K562 (cell line): Measurements from ENCODE around the gene CSDE1. TPM values are rescaled to one million over a fixed set of nuclear protein-coding genes. Genes with fewer than 3 reads are reported as not detected.

Experiments
- ATAC-seq: fragments of 200-7000 bp; cut with Tn5 transposase; 3 replicates; pipeline ENCODE4 v1.9.1; 2020; ENCODE audit warnings: moderate library complexity
- BruUV-seq: library from RNA; stranded (reverse); fragments of 400-500 nt; replicated peaks from 2 replicates; lab custom pipeline; 2021; lab: Mats Ljungman, UMichigan
- CTCF ChIA-PET: fragments of 300-600 bp; formaldehyde crosslinking; extraction: SDS; loops from one replicate; lab custom pipeline; 2021; ENCODE audit warnings: low intra/inter-chr PET ratio; lab: Yijun Ruan, JAX
- POLR2A ChIA-PET: fragments of 300-600, 350-650 bp; sonication (Branson Sonifier 250); formaldehyde crosslinking; extraction: SDS; loops from one replicate; lab custom pipeline; 2021; ENCODE audit warnings: antibody characterized with exemption, inconsistent platforms; lab: Yijun Ruan, JAX
- DNase-seq, 4 experiments: peaks; one replicate each; pipeline versions ENCODE4 v3.0.0 to v3.0.0-alpha.2; 2011 to 2018; ENCODE audit warnings: low spot score in 3 of 4, mixed read lengths in 3 of 4; ENCODE audit errors: extremely low read depth in 1 of 4
- FAIRE-seq: peaks from 2 replicates; lab custom pipeline; 2011; peaks lifted over from hg19 to GRCh38; lab: Jason Lieb, UNC
- H2AFZ ChIP-seq: 2 replicates; pipeline ENCODE4 v1.6.0; 2011; ENCODE audit warnings: low read depth, low read length, control low read depth, inconsistent platforms
- H3K27ac ChIP-seq: fragments of 200-600 bp; 3 replicates; pipeline ENCODE4 v1.8.0; 2011; ENCODE audit warnings: low read depth, mild to moderate bottlenecking, control low read depth, inconsistent platforms, low read length, moderate library complexity, mixed read lengths; ENCODE audit errors: extremely low read depth
- H3K27me3 ChIP-seq, 2 experiments: fragments of 300-600 bp in 1 of 2; 2 replicates in 1 of 2; 3 replicates in 1 of 2; pipeline versions ENCODE4 v1.6.0 to v1.8.0; 2011; ENCODE audit warnings: inconsistent platforms in 2 of 2, low read length in 2 of 2, mild to moderate bottlenecking in 1 of 2, mixed read lengths in 1 of 2, moderate library complexity in 1 of 2; ENCODE audit not compliant: control insufficient read depth in 2 of 2, insufficient read depth in 2 of 2
- H3K36me3 ChIP-seq: fragments of 300-600 bp; 3 replicates; pipeline ENCODE4 v1.8.0; 2011; ENCODE audit warnings: mild to moderate bottlenecking, low read length, inconsistent platforms; ENCODE audit not compliant: control insufficient read depth, insufficient read depth
- H3K4me1 ChIP-seq, 2 experiments: fragments of 200-600 bp in 1 of 2; replicated peaks in 1 of 2; 2 replicates in 1 of 2; 3 replicates in 1 of 2; pipeline versions ENCODE4 v1.5.1 to v1.8.0; 2011; ENCODE audit warnings: inconsistent platforms in 2 of 2, low read length in 2 of 2, mild to moderate bottlenecking in 1 of 2, mixed read lengths in 1 of 2, moderate library complexity in 1 of 2; ENCODE audit not compliant: control insufficient read depth in 2 of 2, insufficient read depth in 2 of 2
- H3K4me2 ChIP-seq: 2 replicates; pipeline ENCODE4 v1.6.1; 2011; ENCODE audit warnings: low read length, control low read depth, inconsistent platforms, mixed read lengths; ENCODE audit not compliant: insufficient read depth
- H3K4me3 ChIP-seq: fragments of 200-600 bp; sonication (generic), shearing (Covaris generic); 2 replicates; pipeline ENCODE4 v1.5.1; 2016; ENCODE audit warnings: control low read depth, inconsistent platforms
- H3K79me2 ChIP-seq: fragments of 200-600 bp; 3 replicates; pipeline ENCODE4 v1.8.0; 2011; ENCODE audit warnings: low read length, inconsistent platforms; ENCODE audit not compliant: control insufficient read depth, insufficient read depth
- H3K9ac ChIP-seq, 2 experiments: 2 replicates each; pipeline versions ENCODE4 v1.6.0 to v1.6.1; 2011; ENCODE audit warnings: low read depth in 2 of 2, low read length in 2 of 2, control low read depth in 1 of 2, inconsistent platforms in 1 of 2, mild to moderate bottlenecking in 1 of 2, mixed read lengths in 1 of 2; ENCODE audit not compliant: insufficient read depth in 1 of 2
- H3K9me1 ChIP-seq: one replicate; pipeline ENCODE4 v1.6.0; 2011; ENCODE audit warnings: inconsistent platforms, mild to moderate bottlenecking, low read length, moderate library complexity; ENCODE audit not compliant: control insufficient read depth, insufficient read depth
- H3K9me3 ChIP-seq: replicated peaks from 2 replicates; pipeline ENCODE4 v1.5.1; 2011; ENCODE audit warnings: low read depth, low read length, inconsistent platforms; ENCODE audit not compliant: control insufficient read depth, insufficient read depth
- H4K20me1 ChIP-seq: replicated peaks from 2 replicates; pipeline ENCODE4 v1.6.1; 2011; ENCODE audit warnings: low read length, inconsistent platforms, mixed read lengths; ENCODE audit not compliant: control insufficient read depth, insufficient read depth
- ETS2 ChIP-seq: IDR thresholded peaks from 2 replicates; pipeline ENCODE4 v1.6.1; 2016; ENCODE audit warnings: borderline replicate concordance, missing genetic modification characterization, mild to moderate bottlenecking, moderate library complexity, missing compliant biosample characterization; ENCODE audit not compliant: poor library complexity, severe bottlenecking
- HOMEZ ChIP-seq: fragments of 250-450 bp; sonication (Bioruptor Pico); IDR thresholded peaks from 2 replicates; pipeline ENCODE4 v1.4.0; 2020; ENCODE audit warnings: mild to moderate bottlenecking, moderate library complexity
- KHSRP ChIP-seq: fragments of 450-650 bp; IDR thresholded peaks from 2 replicates; pipeline ENCODE4 v1.6.1; 2017
- NFATC3 ChIP-seq: fragments of 450-650 bp; IDR thresholded peaks from 2 replicates; pipeline ENCODE4 v1.6.1; 2017; ENCODE audit warnings: mild to moderate bottlenecking
- NR2F6 ChIP-seq: fragments of 450-650 bp; formaldehyde crosslinking; IDR thresholded peaks from 2 replicates; pipeline ENCODE4 v1.4.0; 2020; ENCODE audit warnings: mild to moderate bottlenecking
- RBM14 ChIP-seq: fragments of 200-400 bp; formaldehyde crosslinking; IDR thresholded peaks from 2 replicates; pipeline ENCODE4 v1.6.1; 2018; ENCODE audit warnings: low read depth, mild to moderate bottlenecking, low read length, moderate library complexity, borderline replicate concordance; ENCODE audit not compliant: insufficient read depth
- THAP7 ChIP-seq: fragments of 250-450 bp; sonication (Bioruptor Pico); IDR thresholded peaks from 2 replicates; pipeline ENCODE4 v1.5.0; 2021
- VEZF1 ChIP-seq: fragments of 200-800 bp; sonication (Bioruptor generic); IDR thresholded peaks from 2 replicates; pipeline ENCODE4 v1.6.1; 2017; ENCODE audit warnings: missing genetic modification characterization, missing compliant biosample characterization
- ZFP1 ChIP-seq: fragments of 450-650 bp; formaldehyde crosslinking; IDR thresholded peaks from 2 replicates; pipeline ENCODE4 v1.4.0; 2020; ENCODE audit warnings: mild to moderate bottlenecking, mixed read lengths
- ZNF175 ChIP-seq: fragments of 200-800 bp; sonication (Bioruptor generic); IDR thresholded peaks from 2 replicates; pipeline ENCODE4 v1.6.1; 2016; ENCODE audit warnings: low read depth, mild to moderate bottlenecking, missing genetic modification characterization, missing compliant biosample characterization
- ZNF274 ChIP-seq: IDR thresholded peaks from 2 replicates; pipeline ENCODE4 v1.6.1; 2011; ENCODE audit warnings: low read depth, mild to moderate bottlenecking, low read length, moderate library complexity, borderline replicate concordance
- ZNF644 ChIP-seq: fragments of 200-800 bp; sonication (Bioruptor generic); IDR thresholded peaks from 2 replicates; pipeline ENCODE4 v1.6.1; 2016; ENCODE audit warnings: low read depth, missing genetic modification characterization, missing compliant biosample characterization
- WGBS: fragments of 100-300 bp; shearing (Covaris generic); methylation state at CpG from one replicate; pipeline ENCODE4 v1.1.6; 2016; ENCODE audit warnings: low coverage, mixed read lengths; ENCODE audit not compliant: insufficient coverage; ENCODE audit errors: missing lambda C conversion rate; 5-methylcytosine and 5-hydroxymethylcytosine counted together
- in situ Hi-C: fragments of 300-500 bp; cut with MboI; formaldehyde crosslinking; loops from 4 replicates; pipeline ENCODE4 v1.15.0; 2018; ENCODE audit warnings: inconsistent platforms, mixed read lengths
- intact Hi-C: fragments of 100-400 bp; cut with micrococcal nuclease; formaldehyde crosslinking; loops from 2 replicates; pipeline ENCODE4 v1.14.2; 2022
- polyA plus RNA-seq, 8 experiments: library from polyadenylated mRNA; depleted of rRNA in 4 of 8; stranded (reverse) in 5 of 8; unstranded in 3 of 8; fragments of >200 nt; fragmentation: Nextera tagmentation in 2 of 8; fragmentation: Illumina TruSeq in 1 of 8; extraction: Ambion mirVana in 2 of 8; extraction: Trizol in 1 of 8; gene quantifications; 2 replicates each; pipeline versions ENCODE4 v1.2.1 to v1.2.3, GENCODE V29; 2011 to 2014; ENCODE audit warnings: inconsistent platforms in 1 of 8, missing spikeins in 1 of 8
- total RNA-seq, 7 experiments: library from RNA; depleted of rRNA in 6 of 7; stranded (reverse); fragments of >200 nt in 6 of 7; fragmentation: Illumina TruSeq in 2 of 7; extraction: Trizol in 2 of 7; gene quantifications; 2 replicates each; pipeline versions ENCODE4 v1.2.1 to v1.2.3, GENCODE V29; 2011 to 2021; ENCODE audit warnings: low replicate concordance in 1 of 7

Gene CSDE1
- total and polyA plus RNA-seq, 9 of the 15 experiments (the other 6 are each of a cell fraction or from before 2014, with no cell fraction given) = 174 to 538 (median 403) TPM

- peaks cover 3% of the 10 kb centered on the region; the same call in 1 of the 3 replicates for H3K79me2 ChIP-seq
- DNase-seq = no peak
- H3K9me3 ChIP-seq = no peaks in the 10 kb centered on the region
- H2AFZ ChIP-seq = no peak overlapping the region
- no TSS peak for BruUV-seq
- H3K27me3 ChIP-seq = no peaks in the 10 kb centered on the region
- ChIA-PET POLR2A (interaction anchor here (1.5 kb wide), 1 partner anchor 26 kb away, joined by 4 read pairs; no protein-coding TSS in a partner anchor), CTCF (no interaction called here)
- H3K4me3 ChIP-seq = no peak overlapping the region
- intact Hi-C loops (no loop called here), in situ Hi-C loops (no loop called here)
- ATAC-seq = no peak
- no peak overlapping the region for H3K9ac ChIP-seq
- no peak overlapping the region for H3K4me2 ChIP-seq
- H4K20me1 ChIP-seq = no peaks in the 10 kb centered on the region
- H3K27ac ChIP-seq = no peak overlapping the region
- peaks cover 99% of the 10 kb centered on the region for H3K36me3 ChIP-seq
- TF ChIP-seq KHSRP = no peak
- TF ChIP-seq VEZF1 (CRISPR knock-in tag) = no peak
- no peak for TF ChIP-seq ETS2 (tag)
- TF ChIP-seq RBM14 = no peak
- no peak for TF ChIP-seq ZNF644 (tag)
- TF ChIP-seq ZNF274 = no peak
- TF ChIP-seq THAP7 (CRISPR knock-in tag) = no peak
- no peak for TF ChIP-seq HOMEZ (CRISPR knock-in tag)
- no peak for TF ChIP-seq NFATC3
- no peak for TF ChIP-seq ZNF175 (CRISPR knock-in tag)
- no peak for TF ChIP-seq ZFP1
- TF ChIP-seq NR2F6 (CRISPR knock-in tag) = no peak
- WGBS = 93% methylated on average over 1 of the region's 1 CpG
- FAIRE-seq = no peak
- H3K9me1 ChIP-seq = no peaks in the 10 kb centered on the region
- no peaks in the 10 kb centered on the region for H3K4me1 ChIP-seq
Measured at GRCh38 chr1:114729782-114730181, 28.0 kb downstream of the CSDE1 start.
